ENCODE results near the gene RBP3.
"Not testable (repeated sequence)": the region's sequence is repeated elsewhere in the genome, so short reads cannot be mapped to it uniquely, and the experiment has no call there.

RBP3 gene

DNA sequence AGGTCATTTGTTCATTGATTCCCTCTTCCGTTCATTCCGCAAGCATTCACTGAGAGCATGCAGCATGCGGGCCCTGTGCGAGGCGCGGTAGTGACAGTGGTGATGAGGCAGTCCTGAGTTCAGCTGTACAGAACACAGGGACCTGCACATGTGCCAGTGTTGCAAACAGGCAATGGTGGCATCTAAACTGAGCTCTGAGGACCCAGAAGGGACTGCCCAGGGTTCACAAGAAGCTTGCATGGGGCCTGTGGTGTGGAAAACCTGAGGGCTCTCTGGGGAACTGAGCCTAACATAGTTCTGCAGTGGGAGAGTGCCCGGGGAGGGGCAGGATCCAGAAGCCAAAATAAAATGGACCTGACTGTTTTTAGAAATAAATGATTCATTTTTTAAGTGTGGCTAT lies 22.7 kb downstream of the RBP3 start:
- in situ Hi-C loops (cut with MboI; ENCODE audit: low sequenced_read_pairs), result no loop called here

GRCh38 chr10:47371629-47372485 lies 23.7 kb downstream of the RBP3 start:
- in situ Hi-C loops (cut with MboI; ENCODE audit: low sequenced_read_pairs), result no loop called here

DNA sequence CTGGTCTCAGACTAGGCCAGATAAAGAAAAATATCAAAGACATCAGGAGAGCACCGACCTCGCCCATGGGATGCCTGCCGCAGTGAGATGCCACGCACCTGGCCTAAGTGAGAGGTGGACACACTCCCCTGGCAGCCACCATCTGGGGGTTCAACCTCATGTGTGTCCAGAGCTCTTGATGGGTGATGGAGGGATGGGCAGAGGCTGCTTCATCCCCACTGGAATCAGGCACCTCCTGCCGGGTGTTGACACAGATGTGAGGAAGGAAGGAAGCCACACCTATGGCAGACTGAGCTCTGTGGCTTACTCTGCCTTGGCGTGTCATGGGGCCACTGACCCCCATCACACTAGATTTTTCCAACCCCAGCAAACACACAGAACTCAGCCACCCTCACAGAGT lies 24.6 kb downstream of the RBP3 start:
- in situ Hi-C loops (cut with MboI; ENCODE audit: low sequenced_read_pairs), result no loop called here

DNA sequence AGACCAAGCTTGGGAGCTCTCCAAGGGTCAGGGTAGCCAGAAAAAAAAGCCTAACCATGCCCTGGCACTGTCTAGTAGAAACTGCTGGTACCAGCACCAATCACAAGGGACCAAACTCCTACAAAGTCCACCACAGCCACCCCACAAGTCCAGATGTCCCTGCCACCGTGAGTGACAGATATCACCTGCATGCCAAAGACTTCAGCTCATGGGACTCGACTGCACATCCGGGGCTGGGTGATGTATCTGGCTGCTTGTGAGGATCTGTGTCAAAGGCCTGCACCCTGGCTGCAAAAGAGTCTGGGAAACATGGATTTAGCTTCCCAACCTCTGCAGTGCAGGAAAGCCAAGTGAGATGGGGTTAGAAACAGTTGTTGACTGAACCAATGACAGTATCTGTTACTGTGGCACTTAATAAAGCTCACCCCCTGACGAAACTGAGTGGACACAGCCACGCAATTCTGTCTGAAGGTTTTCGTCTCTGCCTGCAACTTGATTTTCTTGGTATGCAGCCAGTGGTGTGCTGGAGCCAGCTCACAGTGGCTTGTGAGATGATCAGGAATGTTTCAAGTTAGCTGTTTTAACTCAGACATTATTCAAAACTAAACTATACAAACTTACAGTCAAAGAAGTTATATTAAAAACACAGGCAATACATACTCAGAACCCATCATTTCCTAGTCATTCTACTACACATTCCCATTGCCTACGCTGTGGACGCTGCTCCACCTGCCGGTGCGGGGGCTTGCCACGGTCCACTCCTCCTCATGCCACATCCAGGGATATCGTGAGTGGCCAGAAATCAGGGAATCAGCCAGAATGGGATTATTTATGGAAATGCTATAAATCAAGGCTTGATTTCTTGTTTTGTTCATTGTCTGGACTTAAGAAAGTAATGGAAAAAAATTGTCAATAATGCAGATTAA lies 26.7 kb downstream of the RBP3 start:
- in situ Hi-C loops (cut with MboI; ENCODE audit: low sequenced_read_pairs), result no loop called here

DNA sequence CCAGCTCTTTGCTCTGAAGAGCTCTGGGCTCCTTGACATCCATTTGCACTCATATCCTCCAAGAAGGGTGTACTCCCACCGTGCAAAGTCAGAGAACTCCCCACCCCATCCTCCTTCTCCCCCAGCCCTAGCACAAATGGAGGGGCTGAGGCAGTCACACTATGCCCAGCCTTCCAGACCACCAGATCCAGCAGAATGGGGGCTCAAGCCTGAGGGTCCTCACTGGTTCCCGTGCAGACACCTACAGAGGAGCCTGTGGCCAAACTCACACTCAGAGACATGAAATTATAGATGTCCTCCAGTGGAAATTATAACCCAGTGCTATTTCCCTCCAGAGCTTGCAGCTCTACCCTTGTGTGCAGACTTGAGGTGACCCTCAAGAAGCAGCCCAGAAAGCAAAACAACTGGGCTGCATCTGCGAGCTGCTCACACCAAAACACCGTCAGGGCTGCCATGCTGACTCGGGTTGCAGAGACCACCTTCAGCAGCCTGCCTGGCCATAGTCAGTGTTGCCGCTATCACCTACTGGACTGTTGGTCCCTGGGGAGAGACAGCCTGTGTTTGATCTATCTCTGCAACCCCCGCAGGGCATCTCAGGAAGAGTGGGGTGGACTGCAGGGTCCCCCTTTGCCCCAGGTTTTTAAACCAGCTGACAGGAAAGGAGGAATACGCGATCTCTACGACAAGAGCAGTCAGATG lies 28.5 kb downstream of the RBP3 start:
- in situ Hi-C loops (cut with MboI; ENCODE audit: low sequenced_read_pairs), result no loop called here

DNA sequence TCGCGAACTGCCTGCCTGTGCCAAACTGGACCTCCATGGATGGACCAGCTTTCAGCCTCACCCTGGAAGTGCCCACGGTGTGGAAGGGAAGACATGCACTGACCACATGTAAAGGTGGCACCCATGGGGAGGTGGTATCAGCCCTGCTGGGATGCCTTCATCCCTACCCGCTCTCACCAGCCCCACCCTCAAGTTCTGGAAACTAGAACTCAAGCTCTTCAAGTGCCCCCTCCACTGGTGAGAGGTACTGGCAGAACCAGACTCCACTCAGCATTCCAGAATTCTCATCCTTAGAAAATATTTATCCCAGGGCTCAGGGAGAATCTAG lies 30.0 kb downstream of the RBP3 start:
- in situ Hi-C loops (cut with MboI; ENCODE audit: low sequenced_read_pairs), result no loop called here

DNA sequence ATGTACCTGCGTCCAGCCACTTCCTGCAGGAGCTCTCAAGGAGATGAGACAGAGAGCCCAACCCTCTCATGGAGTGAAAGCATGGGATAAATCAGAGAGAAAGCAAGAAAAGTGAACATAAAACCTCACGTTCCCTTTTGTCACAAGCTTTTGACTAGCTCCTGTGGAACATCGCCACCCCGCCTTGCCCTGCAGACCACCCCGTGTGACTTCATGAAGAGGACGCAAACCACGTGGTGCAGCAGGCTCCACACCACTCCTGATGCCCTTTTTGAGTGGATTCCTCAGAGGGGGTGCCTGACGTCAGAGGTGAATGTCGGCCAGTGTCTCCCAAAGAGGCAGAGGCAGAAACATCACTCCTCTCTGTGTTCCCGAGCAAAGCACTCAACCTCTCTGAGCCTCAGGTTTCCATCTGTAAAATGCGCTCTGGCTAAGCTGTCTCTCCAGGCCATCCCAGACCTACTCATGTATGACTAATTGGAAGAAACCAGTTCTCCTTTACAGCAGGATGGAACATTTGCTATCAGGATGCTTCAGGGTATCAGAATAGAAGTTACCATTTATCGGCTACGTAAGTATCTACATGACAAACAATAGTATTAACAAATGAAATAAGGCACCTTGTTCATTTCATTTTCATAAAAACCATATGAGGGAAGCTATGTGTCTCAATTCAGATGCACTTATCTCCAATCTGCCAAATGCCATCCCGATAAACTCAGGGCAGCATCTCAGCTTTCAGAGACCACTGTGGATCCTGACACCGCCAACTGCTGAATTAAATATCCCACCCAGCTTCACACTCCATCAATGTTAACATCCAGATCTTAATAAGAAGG lies 30.7 kb downstream of the RBP3 start:
- in situ Hi-C loops (cut with MboI; ENCODE audit: low sequenced_read_pairs), result no loop called here

DNA sequence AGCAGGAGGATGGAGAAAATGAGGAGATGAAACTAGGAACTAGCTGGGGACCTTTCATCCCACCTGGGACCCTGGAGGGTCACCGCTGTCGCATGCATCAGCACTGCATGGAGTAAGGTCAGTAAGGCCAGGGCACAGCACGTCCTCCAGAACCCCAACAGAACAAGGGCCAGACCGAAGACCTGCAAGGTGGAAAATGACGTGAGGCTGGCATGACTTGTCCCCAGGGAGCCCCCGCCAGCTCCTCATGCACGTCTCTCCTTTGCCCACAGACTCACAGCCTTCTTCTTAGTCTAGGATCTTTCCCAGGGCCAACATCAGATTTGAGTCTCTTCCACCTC lies 31.3 kb downstream of the RBP3 start:
- in situ Hi-C loops (cut with MboI; ENCODE audit: low sequenced_read_pairs), result no loop called here

DNA sequence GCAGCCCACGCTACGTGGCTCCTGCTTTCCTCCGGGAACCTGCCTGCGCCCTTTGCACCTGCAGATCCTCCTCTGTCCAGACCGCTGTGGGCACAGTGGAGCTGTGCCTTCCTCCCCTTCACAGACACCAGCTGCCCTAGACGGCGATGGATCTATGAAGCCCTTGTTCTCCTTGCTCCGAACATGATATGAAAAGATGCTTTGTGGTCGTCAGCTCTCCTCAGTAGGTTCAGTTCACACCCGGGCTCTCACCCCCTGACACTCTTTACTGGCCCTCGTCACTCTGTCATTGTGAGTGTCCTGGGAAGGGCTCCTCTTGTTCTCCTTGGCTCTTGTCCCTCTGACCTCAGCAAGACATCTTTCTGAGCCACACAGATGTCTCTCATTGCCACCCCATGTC lies 31.7 kb downstream of the RBP3 start:
- in situ Hi-C loops (cut with MboI; ENCODE audit: low sequenced_read_pairs), result loop anchor here (5.0 kb wide), 2 partner anchors 1098 to 1273 kb away; no protein-coding TSS in a partner anchor

- in situ Hi-C loops (cut with MboI; ENCODE audit: low sequenced_read_pairs), result loop anchor here (5.0 kb wide), 2 partner anchors 1098 to 1273 kb away; no protein-coding TSS in a partner anchor
These were observed 32.4 kb downstream of the RBP3 start for GRCh38 chr10:47380341-47381102.

- in situ Hi-C loops (cut with MboI; ENCODE audit: low sequenced_read_pairs), result loop anchor here (5.0 kb wide), 2 partner anchors 1099 to 1274 kb away; no protein-coding TSS in a partner anchor
These were observed 32.9 kb downstream of the RBP3 start for GRCh38 chr10:47381103-47381395.

DNA sequence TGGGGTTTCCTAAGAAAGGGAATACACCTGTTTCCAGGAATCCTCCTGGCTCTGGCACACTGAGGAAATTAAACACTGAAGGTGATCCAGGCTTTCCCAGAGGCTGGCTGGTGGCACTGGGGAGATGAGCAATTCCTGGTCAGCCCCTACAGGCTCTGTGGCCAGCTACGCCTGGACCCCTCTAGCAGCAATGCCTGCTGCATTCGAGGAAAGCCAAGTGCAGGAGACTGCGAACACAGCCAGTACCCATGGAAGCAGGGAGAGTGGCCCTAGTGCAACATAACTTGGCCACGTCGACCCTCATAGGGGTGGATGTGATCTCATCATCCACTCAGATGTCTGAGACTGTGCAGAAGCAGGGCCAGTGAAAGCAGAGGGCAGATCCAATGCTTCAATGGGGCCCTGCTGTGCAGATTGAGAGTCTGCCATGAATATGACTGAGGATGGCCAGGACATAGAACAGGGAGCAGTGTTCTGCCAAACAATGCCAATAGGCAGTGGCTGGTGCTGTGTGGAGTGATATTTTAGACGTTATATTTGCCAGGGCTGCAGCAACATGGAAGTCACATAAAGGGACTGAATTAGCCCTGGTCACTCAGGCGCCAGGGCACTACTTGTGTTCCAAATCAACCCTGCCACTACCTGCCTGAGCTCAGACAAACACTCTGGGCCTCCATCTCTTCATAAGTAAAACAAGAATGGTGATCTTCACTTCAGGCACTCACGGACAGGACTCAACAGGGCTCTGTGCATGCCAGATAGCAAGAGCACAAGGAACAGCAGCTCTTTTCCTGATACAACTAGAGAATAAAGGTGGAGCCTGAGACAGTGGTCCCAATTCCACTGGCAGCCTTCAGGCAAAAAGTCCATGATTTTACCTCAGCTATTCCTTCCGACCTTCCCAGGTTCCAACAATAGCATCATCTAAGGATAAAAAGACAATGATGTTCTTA lies 33.5 kb downstream of the RBP3 start:
- in situ Hi-C loops (cut with MboI; ENCODE audit: low sequenced_read_pairs), result loop anchor here (5.0 kb wide), 2 partner anchors 1099 to 1274 kb away; no protein-coding TSS in a partner anchor

DNA sequence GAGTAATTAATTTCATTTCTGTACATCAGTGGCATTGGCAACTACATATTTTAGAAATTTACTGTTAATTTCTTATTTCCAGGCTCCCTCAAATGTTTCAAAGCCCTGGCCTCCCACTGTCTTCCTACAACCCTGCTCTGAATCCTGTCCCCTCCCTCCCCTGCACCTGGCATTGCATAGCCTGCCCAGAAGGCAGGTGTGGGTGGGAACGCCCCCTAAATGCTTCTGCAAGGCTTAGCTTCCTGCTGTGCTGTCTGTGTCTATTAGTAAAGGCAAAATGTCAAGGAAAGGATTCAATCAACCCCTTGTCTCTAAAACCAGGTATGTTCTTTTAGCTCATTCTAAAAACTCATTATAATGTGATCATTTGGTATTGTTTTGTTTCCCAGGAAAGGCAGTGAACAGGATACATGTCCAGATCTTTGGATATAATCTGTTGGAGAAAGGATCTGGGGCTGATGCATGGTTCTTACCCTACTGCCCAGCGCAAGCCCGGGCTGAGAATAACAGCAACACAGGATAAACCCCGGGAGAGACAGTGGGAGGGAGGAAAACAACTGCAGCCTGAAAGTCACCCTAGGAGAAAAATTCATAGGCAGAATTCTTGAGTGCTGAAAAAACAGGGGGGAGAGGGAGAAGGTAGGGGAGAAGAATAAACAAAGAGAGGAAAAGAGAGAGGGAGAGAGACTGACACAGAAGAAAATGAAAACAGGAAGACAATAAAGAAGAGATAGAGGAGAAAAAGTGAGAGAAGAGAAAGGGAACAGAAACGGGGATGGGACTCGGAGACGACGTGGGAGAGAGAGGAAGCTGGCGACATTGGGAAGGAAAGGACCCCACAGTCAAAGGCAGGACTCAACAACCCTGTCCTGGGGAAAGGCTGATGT lies 35.3 kb downstream of the RBP3 start:
- in situ Hi-C loops (cut with MboI; ENCODE audit: low sequenced_read_pairs), result loop anchor here (5.0 kb wide), 2 partner anchors 1101 to 1276 kb away; no protein-coding TSS in a partner anchor

GRCh38 chr10:47384148-47384921 lies 36.2 kb downstream of the RBP3 start, which contains the start of gene ZNF488:
Gene ZNF488 (minus strand): TSS chr10:47384293. CDS start chr10:47368829, 15,464 bp downstream.
- in situ Hi-C loops (cut with MboI; ENCODE audit: low sequenced_read_pairs), result loop anchor here (5.0 kb wide), 2 partner anchors 1102 to 1277 kb away; no protein-coding TSS in a partner anchor

DNA sequence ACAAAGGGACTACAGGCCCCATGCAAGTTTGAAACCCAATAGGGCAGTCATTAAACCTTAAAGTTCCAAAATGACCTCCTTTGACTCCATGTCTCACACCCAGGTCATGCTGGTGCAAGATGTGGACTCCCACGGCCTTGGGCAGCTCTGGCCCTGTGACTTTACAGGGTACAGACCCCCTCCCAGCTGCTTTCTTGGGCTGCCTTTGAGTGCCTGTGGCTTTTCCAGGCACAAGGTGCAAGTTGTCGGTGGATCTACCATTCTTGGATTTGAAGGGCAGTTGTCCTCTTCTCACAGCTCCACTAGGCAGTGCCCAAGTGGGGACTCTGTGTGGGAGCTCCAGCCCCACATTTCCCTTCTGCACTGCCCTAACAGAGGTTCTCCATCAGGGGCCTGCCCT lies 37.9 kb downstream of the RBP3 start:
- in situ Hi-C loops (cut with MboI; ENCODE audit: low sequenced_read_pairs), result not testable (repeated sequence)

DNA sequence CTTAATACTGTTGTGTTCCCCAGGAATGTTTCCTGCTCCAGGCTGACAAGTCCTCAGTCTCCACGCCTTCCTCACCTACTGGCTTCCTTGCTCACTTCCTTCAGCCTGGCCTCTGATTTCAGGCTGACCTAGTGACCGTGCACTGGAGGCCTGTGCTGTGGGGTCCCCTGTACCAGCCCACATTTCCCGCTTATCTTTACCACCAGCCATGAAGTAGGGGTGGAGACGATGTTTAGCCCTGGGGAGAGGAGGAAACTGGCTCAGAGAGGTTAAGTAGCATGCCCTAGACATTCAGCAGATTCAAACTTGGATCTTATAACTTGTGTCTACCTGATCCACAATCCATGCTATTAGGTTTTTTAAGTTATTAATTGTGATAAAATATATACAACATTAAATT lies 40.7 kb downstream of the RBP3 start:
- in situ Hi-C loops (cut with MboI; ENCODE audit: low sequenced_read_pairs), result no loop called here

GRCh38 chr10:47389619-47390018 lies 41.5 kb downstream of the RBP3 start:
- in situ Hi-C loops (cut with MboI; ENCODE audit: low sequenced_read_pairs), result no loop called here

Data from HL-60/S4 (cell line).